Occipital lobe (tissue), 2 donors: ENCODE results near the gene FBLN1. TPM values are rescaled to one million over a fixed set of nuclear protein-coding genes. Genes with fewer than 3 reads are reported as not detected.
"Not testable (repeated sequence)": the region's sequence is repeated elsewhere in the genome, so short reads cannot be mapped to it uniquely, and the experiment has no call there.

Experiments
- DNase-seq: peaks from one replicate; lab custom pipeline; 2025; lab: John Stamatoyannopoulos, UW
- total RNA-seq: library from RNA; depleted of rRNA; stranded (reverse); fragments of >200 nt; gene quantifications from one replicate; pipeline ENCODE4 v1.2.3, GENCODE V29; 2014

FBLN1 gene
- total RNA-seq, 1 donor from 2014 or later: 22.3 TPM

DNA sequence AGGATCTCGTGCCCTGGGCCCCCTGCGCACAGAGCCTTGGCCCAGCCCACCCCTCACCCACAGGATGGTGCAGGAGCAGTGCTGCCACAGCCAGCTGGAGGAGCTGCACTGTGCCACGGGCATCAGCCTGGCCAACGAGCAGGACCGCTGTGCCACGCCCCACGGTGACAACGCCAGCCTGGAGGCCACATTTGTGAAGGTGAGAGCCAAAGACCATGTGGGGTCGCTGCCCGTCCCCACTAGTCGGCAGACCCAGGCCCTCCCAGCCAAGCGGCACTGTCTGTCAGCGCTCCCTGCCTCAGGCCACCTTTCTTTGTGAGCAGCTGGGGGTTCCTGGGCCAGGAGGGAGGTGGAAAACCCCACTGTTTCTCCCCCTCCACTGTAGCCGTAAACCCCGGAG is 22.8 kb downstream of the FBLN1 start:
- no peak for DNase-seq

GRCh38 chr22:45526281-45526680 is 23.6 kb downstream of the FBLN1 start:
- no peak for DNase-seq

DNA sequence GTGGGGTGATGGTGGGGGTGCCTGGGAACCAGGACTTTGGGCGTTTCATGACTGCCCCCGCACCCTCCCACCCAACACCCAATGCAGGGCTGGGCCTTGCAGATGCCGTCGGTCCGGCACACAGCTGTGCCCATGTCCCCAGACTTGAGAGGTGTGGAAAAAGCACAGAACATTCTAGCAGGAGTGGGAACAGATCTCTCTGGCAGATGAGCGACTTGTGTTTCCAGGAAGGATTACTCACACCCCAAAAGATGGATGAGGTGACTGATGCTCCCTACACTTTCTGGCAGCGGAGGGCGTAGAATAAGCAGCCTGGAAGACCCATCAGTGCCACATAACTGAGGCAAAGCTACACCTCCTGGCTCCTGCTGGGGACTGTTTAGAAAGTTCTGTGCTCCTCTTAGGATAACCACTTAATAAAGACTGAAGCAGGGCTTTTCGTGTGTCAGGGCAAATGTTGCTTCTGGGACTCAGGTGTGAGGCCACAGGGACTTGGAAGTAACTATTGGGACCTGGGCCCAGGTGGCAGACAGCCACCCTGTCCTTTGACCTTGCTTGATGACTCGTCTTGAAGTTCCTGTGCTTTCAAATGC is 24.2 kb downstream of the FBLN1 start:
- no peak for DNase-seq

DNA sequence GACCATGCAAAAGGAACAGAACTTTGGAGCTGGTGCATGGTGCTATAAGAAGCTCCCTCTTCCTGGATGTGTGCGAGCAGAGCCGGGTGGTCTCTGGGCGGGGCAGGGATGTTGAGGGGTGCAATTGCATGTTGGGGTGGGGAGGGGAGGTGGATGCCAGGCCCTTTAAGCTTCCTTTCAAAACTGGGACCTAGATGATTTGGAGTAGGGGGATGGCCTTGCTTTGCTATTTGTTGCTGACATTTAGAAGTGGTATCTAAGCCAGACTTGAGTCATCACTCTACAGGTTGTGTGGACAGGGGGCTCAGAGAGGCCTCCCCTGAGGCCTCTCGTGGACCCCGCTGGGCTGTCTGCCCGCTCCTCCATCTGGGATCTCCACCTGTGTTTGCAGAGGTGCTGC is 24.8 kb downstream of the FBLN1 start:
- no peak for DNase-seq

- no peak for DNase-seq
Measured at GRCh38 chr22:45528046-45528445, 25.4 kb downstream of the FBLN1 start.

GRCh38 chr22:45529105-45529504 is 26.4 kb downstream of the FBLN1 start:
- no peak for DNase-seq

GRCh38 chr22:45529971-45530575 is 27.4 kb downstream of the FBLN1 start:
- no peak for DNase-seq

GRCh38 chr22:45531441-45532234 is 29.0 kb downstream of the FBLN1 start:
- DNase-seq: no peak

- DNase-seq: no peak
Measured at GRCh38 chr22:45532235-45532631, 29.6 kb downstream of the FBLN1 start.

DNA sequence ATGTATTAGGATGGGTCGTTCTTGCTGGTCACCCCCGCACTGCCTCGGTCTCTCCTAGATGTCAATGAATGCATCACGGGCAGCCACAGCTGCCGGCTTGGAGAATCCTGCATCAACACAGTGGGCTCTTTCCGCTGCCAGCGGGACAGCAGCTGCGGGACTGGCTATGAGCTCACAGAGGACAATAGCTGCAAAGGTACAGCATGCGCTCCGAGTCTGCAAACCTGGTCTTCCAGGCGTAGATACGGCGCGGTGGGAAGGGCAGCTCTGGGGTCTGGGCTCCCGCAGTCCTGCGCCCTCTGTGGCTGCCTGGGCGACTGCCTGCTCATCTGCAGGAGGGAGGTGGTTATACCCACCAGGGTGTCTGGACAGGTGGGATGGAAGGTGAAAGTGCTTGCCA is 31.0 kb downstream of the FBLN1 start:
- no peak for DNase-seq

DNA sequence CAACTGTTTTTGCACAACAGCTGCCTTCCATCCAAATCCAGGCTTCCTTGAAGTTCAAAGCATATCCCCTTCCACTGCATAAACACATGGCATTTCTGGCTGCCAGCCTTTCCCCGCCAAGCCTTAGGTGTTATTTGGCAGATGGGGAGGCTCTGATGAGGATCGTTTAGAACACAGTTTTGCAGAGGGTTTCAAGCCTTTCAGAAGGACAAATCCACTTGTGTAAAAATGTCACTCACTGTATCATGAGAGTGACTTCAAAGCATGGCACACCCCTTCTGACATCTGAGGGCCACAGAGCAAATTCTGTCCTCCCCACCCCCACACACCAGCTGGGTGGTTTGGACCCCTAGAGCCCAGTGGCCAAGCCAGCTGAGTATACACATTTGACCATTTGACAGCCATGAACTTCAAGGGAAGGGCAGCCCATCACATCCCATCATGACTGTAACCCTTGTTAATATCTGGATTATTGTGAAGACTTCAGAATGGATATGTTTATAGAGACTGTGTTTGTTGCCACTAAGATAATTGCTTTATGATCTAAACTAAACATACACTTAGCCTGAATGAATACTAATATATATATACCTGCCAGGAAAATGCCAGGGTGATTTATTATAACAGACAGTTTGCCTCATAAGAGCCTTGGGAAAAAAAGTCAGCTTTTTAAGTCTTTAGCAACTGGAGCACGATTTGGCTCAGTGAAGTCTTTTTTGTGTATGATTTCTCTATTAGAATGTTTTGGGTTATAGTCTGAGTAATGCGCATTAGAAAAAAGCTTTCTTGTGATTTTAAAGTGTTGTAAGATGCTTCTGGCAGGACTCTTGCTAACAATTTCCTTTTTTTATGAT is 31.9 kb downstream of the FBLN1 start:
- no peak for DNase-seq

GRCh38 chr22:45535290-45535689 is 32.6 kb downstream of the FBLN1 start:
- no peak for DNase-seq

DNA sequence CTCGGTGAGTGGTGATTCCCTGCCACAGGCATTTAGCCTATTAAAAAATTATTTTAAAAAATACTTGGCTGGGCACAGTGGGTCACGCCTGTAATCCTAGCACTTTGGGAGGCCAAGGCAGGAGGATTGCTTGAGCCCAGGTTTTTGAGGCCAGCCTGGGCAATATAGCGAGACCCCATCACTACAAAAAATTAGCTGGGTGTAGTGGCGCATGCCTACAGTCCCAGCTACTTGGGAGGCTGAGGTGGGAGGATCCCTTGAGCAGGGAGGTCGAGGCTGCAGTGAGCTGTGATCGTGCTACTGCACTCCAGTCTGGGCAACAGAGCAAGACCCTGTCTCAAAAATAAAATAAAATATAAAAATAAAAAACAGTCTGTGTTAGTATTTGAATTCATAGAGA is 33.2 kb downstream of the FBLN1 start:
- DNase-seq: not testable (repeated sequence)

- DNase-seq: no peak
Measured at GRCh38 chr22:45537734-45538181, 35.1 kb downstream of the FBLN1 start.

DNA sequence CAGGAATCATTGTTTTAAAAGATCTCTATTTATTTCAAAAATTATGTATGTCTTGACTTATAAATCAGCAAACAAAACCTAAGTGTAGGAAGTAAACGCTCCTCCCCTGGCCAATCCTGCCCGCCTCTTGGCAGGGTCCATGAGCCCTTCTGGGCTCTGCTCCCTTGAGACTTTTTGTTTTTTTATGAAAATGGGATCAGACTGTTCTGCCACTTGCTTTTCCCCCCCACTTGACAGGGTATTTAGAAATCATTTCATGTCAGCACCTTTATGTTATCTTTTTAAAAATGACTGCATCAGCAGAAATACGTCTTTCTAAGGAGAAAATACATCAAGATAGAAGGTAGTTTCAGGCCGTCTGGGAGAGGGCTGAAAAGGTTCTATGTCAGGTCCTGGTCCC is 35.6 kb downstream of the FBLN1 start:
- no peak for DNase-seq

DNA sequence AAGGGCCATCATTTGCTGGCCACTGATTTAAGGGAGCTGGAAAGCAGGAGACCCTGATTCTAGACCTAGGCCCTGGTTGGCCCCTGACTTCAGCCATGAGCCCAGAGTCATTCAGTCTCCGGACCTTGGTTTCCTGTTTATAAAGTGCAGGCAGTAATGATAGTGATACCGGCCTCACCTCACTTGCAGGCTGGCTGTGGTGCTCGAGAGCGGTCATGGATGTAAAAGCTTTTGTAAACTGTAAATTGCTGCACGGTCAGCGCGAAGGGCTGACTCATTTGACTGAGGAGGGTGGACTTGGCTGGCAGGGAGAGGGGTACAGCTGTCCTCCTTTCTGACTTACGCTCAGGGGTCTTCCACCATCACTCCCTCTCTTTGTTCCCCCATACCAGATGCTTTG is 37.4 kb downstream of the FBLN1 start:
- no peak for DNase-seq

DNA sequence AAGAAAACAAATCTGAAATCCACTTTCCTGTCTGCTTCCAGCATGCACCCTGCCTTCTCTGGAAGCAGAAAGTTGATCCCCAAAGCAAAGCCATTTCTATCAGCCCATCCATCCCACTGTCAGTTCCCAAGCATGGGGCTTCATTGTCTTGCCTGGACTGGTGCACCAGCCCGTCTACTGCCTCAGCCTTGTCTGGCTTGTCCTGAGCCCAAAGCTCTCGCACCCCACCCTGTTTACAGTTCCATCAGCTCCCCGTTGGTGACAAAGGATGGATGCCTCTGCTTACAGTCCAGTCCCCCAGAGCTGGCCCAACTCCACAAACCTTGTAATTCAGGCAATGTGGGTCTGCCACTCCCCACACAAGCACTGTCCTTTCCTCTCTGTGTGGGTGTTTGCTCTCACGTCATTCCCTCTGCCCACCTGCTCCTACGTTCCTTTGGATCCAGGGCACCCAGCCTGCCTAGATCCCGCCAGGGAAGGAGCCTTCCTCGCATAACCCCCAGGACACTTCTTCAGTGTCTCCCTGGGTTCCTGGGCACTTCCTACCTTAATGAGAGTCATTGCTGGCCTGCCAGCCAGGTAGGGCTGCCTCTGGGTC is 38.8 kb downstream of the FBLN1 start:
- no peak for DNase-seq

GRCh38 chr22:45542001-45542520 is 39.4 kb downstream of the FBLN1 start:
- no peak for DNase-seq

DNA sequence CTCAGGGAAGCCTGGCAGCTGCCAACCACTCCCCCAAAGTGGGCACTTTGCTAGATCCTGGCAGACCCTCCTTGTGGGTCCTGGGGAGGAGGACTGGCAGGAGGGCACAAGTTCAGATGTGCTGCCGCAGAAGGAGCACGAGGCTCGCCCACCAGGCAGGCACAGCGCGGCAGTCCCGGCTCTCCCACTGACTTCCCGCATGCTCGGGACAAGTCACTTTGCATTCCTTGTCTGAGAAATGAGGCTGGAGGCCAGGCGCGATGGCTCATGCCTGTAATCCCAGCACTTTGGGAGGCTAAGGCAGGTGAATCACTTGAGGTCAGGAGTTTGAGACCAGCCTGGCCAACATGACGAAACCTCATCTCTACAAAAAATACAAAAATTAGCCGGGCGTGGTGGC is 40.1 kb downstream of the FBLN1 start:
- DNase-seq: not testable (repeated sequence)

- DNase-seq: no peak
Measured at GRCh38 chr22:45543243-45543642, 40.6 kb downstream of the FBLN1 start.

- no peak for DNase-seq
Measured at GRCh38 chr22:45544588-45545170, 42.0 kb downstream of the FBLN1 start.
